GM12865 (cell line): ENCODE measurements around the gene SP1.

Experiments
- DNase-seq: peaks from one replicate; pipeline ENCODE4 v3.0.0; 2010; ENCODE audit warnings: low read depth
- H3K4me3 ChIP-seq: 2 replicates; pipeline ENCODE4 v1.5.1; 2011; ENCODE audit warnings: mild to moderate bottlenecking, low read depth, low read length, control low read depth
- TF ChIP-seq, protein P1 (sequence below): IDR thresholded peaks from 2 replicates; pipeline ENCODE4 v1.5.1; 2011; ENCODE audit warnings: low read length, control low read depth, low read depth, inconsistent platforms; ENCODE audit not compliant: insufficient read depth; ENCODE audit errors: missing control alignments

Gene SP1

GRCh38 chr12:53453953-53454640 is 74.1 kb downstream of the SP1 start:
- peak overlapping the region; percentile 99 for H3K4me3 ChIP-seq
- DNase-seq: no peak
- TF ChIP-seq, protein P1, sequence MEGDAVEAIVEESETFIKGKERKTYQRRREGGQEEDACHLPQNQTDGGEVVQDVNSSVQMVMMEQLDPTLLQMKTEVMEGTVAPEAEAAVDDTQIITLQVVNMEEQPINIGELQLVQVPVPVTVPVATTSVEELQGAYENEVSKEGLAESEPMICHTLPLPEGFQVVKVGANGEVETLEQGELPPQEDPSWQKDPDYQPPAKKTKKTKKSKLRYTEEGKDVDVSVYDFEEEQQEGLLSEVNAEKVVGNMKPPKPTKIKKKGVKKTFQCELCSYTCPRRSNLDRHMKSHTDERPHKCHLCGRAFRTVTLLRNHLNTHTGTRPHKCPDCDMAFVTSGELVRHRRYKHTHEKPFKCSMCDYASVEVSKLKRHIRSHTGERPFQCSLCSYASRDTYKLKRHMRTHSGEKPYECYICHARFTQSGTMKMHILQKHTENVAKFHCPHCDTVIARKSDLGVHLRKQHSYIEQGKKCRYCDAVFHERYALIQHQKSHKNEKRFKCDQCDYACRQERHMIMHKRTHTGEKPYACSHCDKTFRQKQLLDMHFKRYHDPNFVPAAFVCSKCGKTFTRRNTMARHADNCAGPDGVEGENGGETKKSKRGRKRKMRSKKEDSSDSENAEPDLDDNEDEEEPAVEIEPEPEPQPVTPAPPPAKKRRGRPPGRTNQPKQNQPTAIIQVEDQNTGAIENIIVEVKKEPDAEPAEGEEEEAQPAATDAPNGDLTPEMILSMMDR: no peak

- no peak overlapping the region for H3K4me3 ChIP-seq
- TF ChIP-seq, protein P1: no peak
- DNase-seq: no peak
Measured at GRCh38 chr12:53454707-53455106, 74.7 kb downstream of the SP1 start.

GRCh38 chr12:53456654-53457366 is 76.8 kb downstream of the SP1 start:
- TF ChIP-seq, protein P1: no peak
- H3K4me3 ChIP-seq: no peak overlapping the region
- no peak for DNase-seq

DNA sequence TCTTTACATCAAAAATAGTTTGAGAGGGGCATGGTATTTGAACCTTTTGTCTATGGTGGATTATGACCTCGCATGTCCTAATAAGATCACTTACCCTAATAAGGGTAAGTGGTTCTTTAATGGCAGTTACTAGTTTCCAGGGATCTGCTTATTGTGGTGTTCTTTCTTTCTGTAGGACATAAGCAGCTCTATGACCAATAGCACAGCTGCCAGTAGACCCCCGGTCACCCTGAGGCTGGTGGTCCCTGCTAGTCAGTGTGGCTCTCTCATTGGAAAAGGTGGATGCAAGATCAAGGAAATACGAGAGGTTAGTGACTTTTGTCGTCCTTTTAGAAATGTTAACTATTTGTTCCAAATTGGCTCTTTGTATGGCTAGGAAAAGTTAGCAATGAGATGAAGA is 79.1 kb downstream of the SP1 start:
- H3K4me3 ChIP-seq: no peak overlapping the region
- DNase-seq: no peak
- TF ChIP-seq, protein P1: no peak

DNA sequence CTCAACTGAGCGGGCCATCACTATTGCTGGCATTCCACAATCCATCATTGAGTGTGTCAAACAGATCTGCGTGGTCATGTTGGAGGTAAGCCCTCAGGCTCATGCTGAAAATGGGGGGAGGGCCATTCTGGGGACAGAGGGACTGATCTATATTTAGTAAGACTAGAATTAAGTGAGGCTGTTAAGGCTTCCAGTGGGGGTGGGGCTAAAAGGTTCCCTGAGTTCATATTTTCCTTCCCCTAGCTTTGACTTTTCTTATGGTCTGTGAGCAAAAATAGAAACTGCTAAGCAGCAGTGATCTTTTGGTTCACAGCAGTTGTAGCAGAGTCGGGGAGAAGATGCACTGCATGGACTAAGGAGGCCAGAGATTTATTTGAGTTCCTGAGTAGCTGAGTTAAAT is 81.1 kb downstream of the SP1 start:
- H3K4me3 ChIP-seq: no peak overlapping the region
- TF ChIP-seq, protein P1: no peak
- no peak for DNase-seq

GRCh38 chr12:53461591-53461990 is 81.6 kb downstream of the SP1 start:
- no peak for DNase-seq
- TF ChIP-seq, protein P1: no peak
- no peak overlapping the region for H3K4me3 ChIP-seq
